Measurements from ENCODE around the gene SMURF1. TPM values are rescaled to one million over a fixed set of nuclear protein-coding genes. Genes with fewer than 3 reads are reported as not detected.

Gene SMURF1
- total RNA-seq, 1 experiment from 2014 or later, result 25.0 TPM

GRCh38 chr7:99086944-99087343, 57.0 kb downstream of the SMURF1 start:
- DNase-seq, result no peak
- Histone ChIP-seq H3K36me3 (no peaks in the 10 kb centered on the region), H3K4me3 (no peak overlapping the region), H3K9me3 (replicated peaks) (peaks cover 7% of the 10 kb centered on the region), H3K27me3 (no peaks in the 10 kb centered on the region), H3K4me1 (no peaks in the 10 kb centered on the region), H3K27ac (no peak overlapping the region)

- no peaks in the 10 kb centered on the region for H3K4me1 ChIP-seq
- no peak for DNase-seq
- no peaks in the 10 kb centered on the region for H3K27me3 ChIP-seq
- H3K9me3 ChIP-seq (replicated peaks), result peaks cover 7% of the 10 kb centered on the region
- H3K36me3 ChIP-seq, result no peaks in the 10 kb centered on the region
- H3K27ac ChIP-seq, result no peak overlapping the region
- no peak overlapping the region for H3K4me3 ChIP-seq
These were observed 57.4 kb downstream of the SMURF1 start for GRCh38 chr7:99086532-99086931.

GRCh38 chr7:99083733-99084132, 60.2 kb downstream of the SMURF1 start:
- H3K36me3 ChIP-seq, result no peaks in the 10 kb centered on the region
- H3K4me3 ChIP-seq, result no peak overlapping the region
- no peak for DNase-seq
- no peaks in the 10 kb centered on the region for H3K27me3 ChIP-seq
- no peaks in the 10 kb centered on the region for H3K4me1 ChIP-seq
- H3K27ac ChIP-seq, result no peak overlapping the region
- H3K9me3 ChIP-seq (replicated peaks), result peaks cover 7% of the 10 kb centered on the region

- Histone ChIP-seq H3K4me1 (no peaks in the 10 kb centered on the region), H3K36me3 (no peaks in the 10 kb centered on the region), H3K4me3 (no peak overlapping the region), H3K27me3 (no peaks in the 10 kb centered on the region), H3K27ac (no peak overlapping the region), H3K9me3 (replicated peaks) (peaks cover 7% of the 10 kb centered on the region)
- no peak for DNase-seq
These were observed 60.7 kb downstream of the SMURF1 start for GRCh38 chr7:99083068-99083651.

- Histone ChIP-seq H3K4me1 (no peaks in the 10 kb centered on the region), H3K9me3 (replicated peaks) (peaks cover 4% of the 10 kb centered on the region; the same call in 1 of the 2 replicates), H3K27me3 (no peaks in the 10 kb centered on the region), H3K27ac (no peak overlapping the region), H3K36me3 (no peaks in the 10 kb centered on the region), H3K4me3 (no peak overlapping the region)
- DNase-seq, result no peak
These were observed 63.2 kb downstream of the SMURF1 start for GRCh38 chr7:99080679-99081078.

GRCh38 chr7:99079104-99079503, 64.8 kb downstream of the SMURF1 start:
- H3K4me1 ChIP-seq, result no peaks in the 10 kb centered on the region
- no peak overlapping the region for H3K4me3 ChIP-seq
- H3K36me3 ChIP-seq, result no peaks in the 10 kb centered on the region
- H3K27me3 ChIP-seq, result no peaks in the 10 kb centered on the region
- no peak overlapping the region for H3K27ac ChIP-seq
- DNase-seq, result no peak
- H3K9me3 ChIP-seq (replicated peaks), result no peaks in the 10 kb centered on the region

GRCh38 chr7:99078416-99078815, 65.5 kb downstream of the SMURF1 start:
- Histone ChIP-seq H3K9me3 (replicated peaks) (no peaks in the 10 kb centered on the region), H3K4me3 (no peak overlapping the region), H3K36me3 (no peaks in the 10 kb centered on the region), H3K27me3 (no peaks in the 10 kb centered on the region), H3K4me1 (no peaks in the 10 kb centered on the region), H3K27ac (no peak overlapping the region)
- no peak for DNase-seq

GRCh38 chr7:99076615-99077014, 67.3 kb downstream of the SMURF1 start:
- no peak for DNase-seq
- Histone ChIP-seq H3K4me1 (no peaks in the 10 kb centered on the region), H3K36me3 (no peaks in the 10 kb centered on the region), H3K4me3 (no peak overlapping the region), H3K9me3 (replicated peaks) (no peaks in the 10 kb centered on the region), H3K27me3 (no peaks in the 10 kb centered on the region), H3K27ac (no peak overlapping the region)

- H3K27me3 ChIP-seq, result no peaks in the 10 kb centered on the region
- H3K4me3 ChIP-seq, result no peak overlapping the region
- no peaks in the 10 kb centered on the region for H3K36me3 ChIP-seq
- H3K4me1 ChIP-seq, result no peaks in the 10 kb centered on the region
- DNase-seq, result no peak
- no peaks in the 10 kb centered on the region for H3K9me3 ChIP-seq (replicated peaks)
- H3K27ac ChIP-seq, result no peak overlapping the region
These were observed 70.0 kb downstream of the SMURF1 start for GRCh38 chr7:99073839-99074446.

GRCh38 chr7:99072126-99072525, 71.8 kb downstream of the SMURF1 start:
- Histone ChIP-seq H3K27ac (no peak overlapping the region), H3K27me3 (no peaks in the 10 kb centered on the region), H3K36me3 (no peaks in the 10 kb centered on the region), H3K9me3 (replicated peaks) (no peaks in the 10 kb centered on the region), H3K4me3 (no peak overlapping the region), H3K4me1 (no peaks in the 10 kb centered on the region)
- no peak for DNase-seq

GRCh38 chr7:99070361-99070760, 73.5 kb downstream of the SMURF1 start:
- Histone ChIP-seq H3K27me3 (no peaks in the 10 kb centered on the region), H3K27ac (no peak overlapping the region), H3K9me3 (replicated peaks) (no peaks in the 10 kb centered on the region), H3K36me3 (0 out of 2 replicates have a peak, but pooled peaks cover under 1% of the 10 kb centered on the region), H3K4me3 (no peak overlapping the region), H3K4me1 (no peaks in the 10 kb centered on the region)
- DNase-seq, result no peak

- Histone ChIP-seq H3K27me3 (no peaks in the 10 kb centered on the region), H3K36me3 (peaks cover 11% of the 10 kb centered on the region; the same call in 1 of the 2 replicates), H3K27ac (no peak overlapping the region), H3K9me3 (replicated peaks) (no peaks in the 10 kb centered on the region), H3K4me1 (no peaks in the 10 kb centered on the region), H3K4me3 (no peak overlapping the region)
- DNase-seq, result no peak
These were observed 82.7 kb downstream of the SMURF1 start for GRCh38 chr7:99061001-99061776.

- Histone ChIP-seq H3K27me3 (no peaks in the 10 kb centered on the region), H3K9me3 (replicated peaks) (no peaks in the 10 kb centered on the region), H3K36me3 (peaks cover 51% of the 10 kb centered on the region), H3K4me1 (no peaks in the 10 kb centered on the region), H3K27ac (no peak overlapping the region), H3K4me3 (no peak overlapping the region)
- no peak for DNase-seq
These were observed 89.1 kb downstream of the SMURF1 start for GRCh38 chr7:99054781-99055180.

- Histone ChIP-seq H3K27ac (no peak overlapping the region), H3K4me1 (no peaks in the 10 kb centered on the region), H3K4me3 (no peak overlapping the region), H3K36me3 (peaks cover 61% of the 10 kb centered on the region), H3K27me3 (no peaks in the 10 kb centered on the region), H3K9me3 (replicated peaks) (no peaks in the 10 kb centered on the region)
- no peak for DNase-seq
These were observed 92.9 kb downstream of the SMURF1 start for GRCh38 chr7:99050971-99051370.

GRCh38 chr7:99047526-99048077, 96.3 kb downstream of the SMURF1 start:
- Histone ChIP-seq H3K9me3 (replicated peaks) (no peaks in the 10 kb centered on the region), H3K4me3 (no peak overlapping the region), H3K27me3 (no peaks in the 10 kb centered on the region), H3K27ac (no peak overlapping the region), H3K4me1 (no peaks in the 10 kb centered on the region), H3K36me3 (peaks cover 57% of the 10 kb centered on the region)
- no peak for DNase-seq
